MG63 (cell line): ENCODE measurements around the gene ANKRD11. TPM values are rescaled to one million over a fixed set of nuclear protein-coding genes. Genes with fewer than 3 reads are reported as not detected.
A peak's percentile ranks its signal among the peaks of the same experiment; 100 is the strongest.

Source experiments
- DNase-seq: peaks from one replicate; pipeline ENCODE4 v3.0.0-alpha.2; 2020
- H3K27me3 ChIP-seq: fragments of 250-450 bp; sonication (Bioruptor Pico); 2 replicates; pipeline ENCODE4 v1.5.1; 2020; ENCODE audit warnings: mild to moderate bottlenecking, moderate library complexity
- H3K36me3 ChIP-seq: fragments of 250-450 bp; sonication (Bioruptor Pico); 2 replicates; pipeline ENCODE4 v1.5.1; 2020; ENCODE audit warnings: mild to moderate bottlenecking, moderate library complexity
- H3K4me3 ChIP-seq: fragments of 250-450 bp; sonication (Bioruptor Pico); 2 replicates; pipeline ENCODE4 v1.5.1; 2020; ENCODE audit warnings: mild to moderate bottlenecking, moderate library complexity
- H3K9me3 ChIP-seq: fragments of 250-450 bp; sonication (Bioruptor Pico); 2 replicates; pipeline ENCODE4 v1.5.1; 2020; ENCODE audit warnings: mild to moderate bottlenecking, moderate library complexity
- total RNA-seq: library from RNA; depleted of rRNA; stranded (reverse); fragments of >200 nt; shearing (Covaris generic); gene quantifications from 2 replicates; pipeline ENCODE4 v1.2.3, GENCODE V29; 2014; ENCODE audit warnings: low replicate concordance; rRNA removed

The ANKRD11 gene
- total RNA-seq = 54.3 and 98.9 TPM in 2 replicates

GRCh38 chr16:89490439-89491237, at the start of gene ANKRD11:
TSS of gene ANKRD11 (minus strand) at chr16:89490561. CDS start at chr16:89317019, 173,542 bp downstream.
- Histone ChIP-seq H3K4me3 (peak within 1 kb of the TSS; percentile 89), H3K36me3 (no peaks in the 10 kb centered on the region), H3K27me3 (no peaks in the 10 kb centered on the region), H3K9me3 (no peaks in the 10 kb centered on the region)
- peak; percentile 98 for DNase-seq

GRCh38 chr16:89538286-89538685, 47.9 kb upstream of the ANKRD11 start:
- Histone ChIP-seq H3K4me3 (no peak overlapping the region), H3K9me3 (no peaks in the 10 kb centered on the region), H3K36me3 (peaks cover 7% of the 10 kb centered on the region), H3K27me3 (no peaks in the 10 kb centered on the region)
- no peak for DNase-seq

- H3K27me3 ChIP-seq = no peaks in the 10 kb centered on the region
- H3K9me3 ChIP-seq = no peaks in the 10 kb centered on the region
- H3K4me3 ChIP-seq = no peak overlapping the region
- no peak for DNase-seq
- peaks cover 7% of the 10 kb centered on the region for H3K36me3 ChIP-seq
Measured at GRCh38 chr16:89537549-89537925, 47.2 kb upstream of the ANKRD11 start.

GRCh38 chr16:89536886-89537548, 46.7 kb upstream of the ANKRD11 start:
- no peak for DNase-seq

GRCh38 chr16:89536371-89536770, 46.0 kb upstream of the ANKRD11 start:
- H3K4me3 ChIP-seq = no peak overlapping the region
- H3K9me3 ChIP-seq = no peaks in the 10 kb centered on the region
- no peaks in the 10 kb centered on the region for H3K27me3 ChIP-seq
- DNase-seq = no peak
- H3K36me3 ChIP-seq = peaks cover 11% of the 10 kb centered on the region

More at GRCh38 chr16:89536886-89537548, 46.7 kb upstream of the ANKRD11 start:
- Histone ChIP-seq H3K9me3 (no peaks in the 10 kb centered on the region), H3K36me3 (peaks cover 7% of the 10 kb centered on the region), H3K27me3 (no peaks in the 10 kb centered on the region), H3K4me3 (no peak overlapping the region)

GRCh38 chr16:89534252-89534756, 43.9 kb upstream of the ANKRD11 start:
- Histone ChIP-seq H3K9me3 (no peaks in the 10 kb centered on the region), H3K27me3 (no peaks in the 10 kb centered on the region), H3K4me3 (no peak overlapping the region), H3K36me3 (peaks cover 15% of the 10 kb centered on the region)
- DNase-seq = no peak

GRCh38 chr16:89531821-89532526, 41.6 kb upstream of the ANKRD11 start:
- Histone ChIP-seq H3K36me3 (peaks cover 15% of the 10 kb centered on the region), H3K27me3 (no peaks in the 10 kb centered on the region), H3K4me3 (no peak overlapping the region), H3K9me3 (no peaks in the 10 kb centered on the region)
- DNase-seq = no peak

GRCh38 chr16:89530401-89531381, 40.3 kb upstream of the ANKRD11 start:
- H3K36me3 ChIP-seq = peaks cover 20% of the 10 kb centered on the region
- no peak overlapping the region for H3K4me3 ChIP-seq
- no peaks in the 10 kb centered on the region for H3K9me3 ChIP-seq
- no peak for DNase-seq
- H3K27me3 ChIP-seq = no peaks in the 10 kb centered on the region

- H3K4me3 ChIP-seq = no peak overlapping the region
- no peak for DNase-seq
- no peaks in the 10 kb centered on the region for H3K27me3 ChIP-seq
- no peaks in the 10 kb centered on the region for H3K9me3 ChIP-seq
- H3K36me3 ChIP-seq = peaks cover 15% of the 10 kb centered on the region
Measured at GRCh38 chr16:89529097-89529496, 38.7 kb upstream of the ANKRD11 start.

GRCh38 chr16:89525146-89525913, 35.0 kb upstream of the ANKRD11 start:
- DNase-seq = no peak
- H3K27me3 ChIP-seq = no peaks in the 10 kb centered on the region
- no peaks in the 10 kb centered on the region for H3K9me3 ChIP-seq
- H3K4me3 ChIP-seq = no peak overlapping the region
- peaks cover 10% of the 10 kb centered on the region for H3K36me3 ChIP-seq

- H3K4me3 ChIP-seq = no peak overlapping the region
- H3K9me3 ChIP-seq = no peaks in the 10 kb centered on the region
- H3K36me3 ChIP-seq = peaks cover 10% of the 10 kb centered on the region
- H3K27me3 ChIP-seq = no peaks in the 10 kb centered on the region
- no peak for DNase-seq
Measured at GRCh38 chr16:89523680-89524344, 33.5 kb upstream of the ANKRD11 start.

GRCh38 chr16:89522287-89522686, 31.9 kb upstream of the ANKRD11 start:
- H3K36me3 ChIP-seq = peaks cover 12% of the 10 kb centered on the region
- H3K9me3 ChIP-seq = no peaks in the 10 kb centered on the region
- H3K4me3 ChIP-seq = no peak overlapping the region
- no peaks in the 10 kb centered on the region for H3K27me3 ChIP-seq
- no peak for DNase-seq

- Histone ChIP-seq H3K9me3 (no peaks in the 10 kb centered on the region), H3K36me3 (peaks cover 14% of the 10 kb centered on the region), H3K4me3 (no peak overlapping the region), H3K27me3 (no peaks in the 10 kb centered on the region)
- no peak for DNase-seq
Measured at GRCh38 chr16:89519881-89520280, 29.5 kb upstream of the ANKRD11 start.

GRCh38 chr16:89517128-89517527, 26.8 kb upstream of the ANKRD11 start:
- H3K27me3 ChIP-seq = no peaks in the 10 kb centered on the region
- H3K9me3 ChIP-seq = no peaks in the 10 kb centered on the region
- no peak overlapping the region for H3K4me3 ChIP-seq
- no peak for DNase-seq
- H3K36me3 ChIP-seq = peaks cover 25% of the 10 kb centered on the region

GRCh38 chr16:89512453-89512852, 22.1 kb upstream of the ANKRD11 start:
- peaks cover 36% of the 10 kb centered on the region for H3K36me3 ChIP-seq
- no peak overlapping the region for H3K4me3 ChIP-seq
- DNase-seq = no peak
- no peaks in the 10 kb centered on the region for H3K9me3 ChIP-seq
- H3K27me3 ChIP-seq = no peaks in the 10 kb centered on the region
